HG02763 (cell line): Measurements from ENCODE around the gene CELA2A.
"Not testable (repeated sequence)": the region's sequence is repeated elsewhere in the genome, so short reads cannot be mapped to it uniquely, and the experiment has no call there.

ENCODE experiments used
- ATAC-seq: cut with Tn5 transposase; IDR thresholded peaks from one replicate; pipeline ENCODE4 v1.9.1; 2021; ENCODE audit warnings: mild to moderate bottlenecking, moderate library complexity; ENCODE audit not compliant: unreplicated experiment

The CELA2A gene

DNA sequence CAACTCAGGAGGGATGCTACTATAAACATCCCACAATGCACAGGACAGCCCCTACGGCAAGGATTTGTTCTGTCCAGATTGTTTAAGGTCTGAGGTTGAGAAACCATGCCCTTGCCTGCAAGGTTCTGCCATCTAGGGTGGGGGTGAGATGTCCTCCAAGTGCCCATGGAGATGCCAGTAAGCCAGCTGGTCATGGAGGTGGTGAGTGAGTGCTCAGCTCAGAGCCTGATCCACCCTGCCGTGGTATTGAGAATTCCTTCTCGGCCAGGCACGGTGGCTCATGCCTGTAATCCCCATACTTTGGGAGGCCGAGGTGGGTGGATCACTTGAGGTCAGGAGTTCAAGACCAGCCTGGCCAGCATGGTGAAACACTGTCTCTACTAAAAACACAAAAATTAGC is 31.6 kb upstream of the CELA2A start:
- ATAC-seq, result no peak

DNA sequence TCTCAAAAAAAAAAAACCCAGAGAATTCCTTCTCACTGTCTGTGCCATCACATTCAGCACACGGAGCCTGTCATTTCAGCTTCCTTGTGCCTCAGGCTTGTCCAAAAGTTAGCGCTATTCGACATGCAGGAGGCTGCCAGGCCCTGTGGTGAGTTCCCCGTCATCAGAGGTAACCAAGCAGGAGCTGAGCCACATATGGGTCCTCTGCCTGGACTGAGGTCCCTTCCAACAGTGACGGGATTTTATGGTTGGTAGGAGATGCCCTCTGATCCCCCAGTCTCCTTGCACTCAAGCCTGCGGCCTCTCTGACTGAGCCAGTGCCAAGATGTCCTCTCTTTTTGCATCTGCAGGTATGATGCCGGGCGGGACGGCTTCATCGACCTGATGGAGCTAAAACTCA is 31.0 kb upstream of the CELA2A start:
- no peak for ATAC-seq

DNA sequence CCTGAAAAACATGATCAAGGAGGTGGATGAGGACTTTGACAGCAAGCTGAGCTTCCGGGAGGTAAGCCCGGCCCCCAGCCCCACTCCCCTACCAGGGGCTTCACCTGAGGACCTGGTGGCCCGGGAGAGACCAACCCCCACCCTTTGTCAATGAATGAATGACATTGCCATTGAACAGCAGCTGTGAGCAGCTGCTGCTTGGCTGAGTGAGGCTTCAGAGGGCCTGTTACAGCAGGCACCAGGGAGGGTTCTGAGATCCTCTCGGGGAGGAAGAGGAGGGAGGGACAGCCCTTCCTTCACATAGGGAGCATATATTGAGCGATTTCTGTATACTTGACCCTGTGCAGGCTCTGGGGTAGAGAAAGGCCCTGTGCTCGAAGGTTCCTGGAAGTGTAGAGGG is 30.6 kb upstream of the CELA2A start:
- no peak for ATAC-seq

DNA sequence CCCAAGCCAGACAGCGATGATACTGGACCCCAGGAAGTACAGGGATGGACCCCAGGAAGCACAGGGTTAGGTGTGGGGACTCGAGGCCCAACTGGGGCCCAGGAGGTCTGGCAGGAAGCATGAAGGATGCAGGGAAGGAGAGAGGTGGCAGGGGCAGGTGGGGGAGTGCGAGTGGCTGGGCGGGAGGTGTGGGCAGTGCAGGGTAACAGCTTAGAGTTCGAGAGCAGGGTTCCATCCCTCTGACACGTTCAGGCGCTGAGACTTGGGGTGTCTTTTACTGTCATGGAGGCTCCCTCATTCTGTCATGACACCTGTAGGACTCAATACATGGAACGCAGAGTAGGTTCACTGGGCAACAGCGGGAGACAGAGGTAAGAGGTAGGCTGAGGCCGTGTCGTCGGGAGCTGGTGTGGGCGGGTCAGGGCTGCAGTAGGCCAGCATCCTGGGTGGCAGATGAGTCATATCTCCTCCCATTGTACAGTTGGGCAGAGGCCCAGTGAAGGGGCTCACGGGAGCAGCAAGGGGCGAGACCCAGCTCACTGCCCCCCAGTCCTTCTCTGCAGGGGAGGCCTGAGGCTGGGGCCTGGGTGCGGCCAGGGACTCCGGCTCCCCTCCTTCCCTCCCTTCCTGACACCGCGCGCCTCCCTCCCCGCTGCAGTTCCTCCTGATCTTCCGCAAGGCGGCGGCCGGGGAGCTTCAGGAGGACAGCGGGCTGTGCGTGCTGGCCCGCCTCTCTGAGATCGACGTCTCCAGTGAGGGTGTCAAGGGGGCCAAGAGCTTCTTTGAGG is 29.8 kb upstream of the CELA2A start:
- ATAC-seq, result no peak

DNA sequence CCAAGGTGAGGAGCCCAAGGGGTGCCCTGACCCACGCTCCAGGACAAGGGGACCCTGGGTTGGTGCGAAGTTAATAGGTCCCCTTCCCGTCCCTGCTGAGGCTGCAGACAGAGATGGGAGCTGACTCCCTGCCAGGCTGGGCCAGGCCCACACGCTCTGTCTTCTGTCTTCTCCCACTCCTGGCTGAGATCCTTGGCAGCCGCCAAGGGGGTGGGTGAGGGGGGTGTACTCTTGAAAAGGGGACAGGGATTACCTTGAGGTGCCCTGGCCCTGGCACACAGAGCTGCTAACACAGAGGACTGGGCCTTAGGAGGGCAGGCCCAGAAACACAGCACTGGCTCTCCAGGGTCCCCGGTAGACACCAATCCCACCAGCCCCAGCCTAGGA is 29.3 kb upstream of the CELA2A start:
- ATAC-seq, result no peak

DNA sequence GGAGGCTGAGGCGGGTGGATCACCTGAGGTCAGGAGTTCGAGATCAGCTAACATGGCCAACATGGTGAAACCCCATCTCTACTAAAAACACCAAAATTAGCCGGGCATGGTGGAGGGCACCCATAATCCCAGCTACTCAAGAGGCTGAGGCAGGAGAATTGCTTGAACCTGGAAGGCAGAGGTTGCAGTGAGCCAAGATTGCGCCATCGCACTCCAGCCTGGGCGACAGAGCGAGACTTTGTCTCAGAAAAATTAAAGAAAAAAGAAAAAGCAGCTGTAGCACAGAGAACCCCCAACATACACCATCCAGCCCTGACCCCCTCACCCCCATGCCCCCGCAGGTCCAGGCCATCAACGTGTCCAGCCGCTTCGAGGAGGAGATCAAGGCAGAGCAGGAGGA is 28.3 kb upstream of the CELA2A start:
- ATAC-seq, result not testable (repeated sequence)

DNA sequence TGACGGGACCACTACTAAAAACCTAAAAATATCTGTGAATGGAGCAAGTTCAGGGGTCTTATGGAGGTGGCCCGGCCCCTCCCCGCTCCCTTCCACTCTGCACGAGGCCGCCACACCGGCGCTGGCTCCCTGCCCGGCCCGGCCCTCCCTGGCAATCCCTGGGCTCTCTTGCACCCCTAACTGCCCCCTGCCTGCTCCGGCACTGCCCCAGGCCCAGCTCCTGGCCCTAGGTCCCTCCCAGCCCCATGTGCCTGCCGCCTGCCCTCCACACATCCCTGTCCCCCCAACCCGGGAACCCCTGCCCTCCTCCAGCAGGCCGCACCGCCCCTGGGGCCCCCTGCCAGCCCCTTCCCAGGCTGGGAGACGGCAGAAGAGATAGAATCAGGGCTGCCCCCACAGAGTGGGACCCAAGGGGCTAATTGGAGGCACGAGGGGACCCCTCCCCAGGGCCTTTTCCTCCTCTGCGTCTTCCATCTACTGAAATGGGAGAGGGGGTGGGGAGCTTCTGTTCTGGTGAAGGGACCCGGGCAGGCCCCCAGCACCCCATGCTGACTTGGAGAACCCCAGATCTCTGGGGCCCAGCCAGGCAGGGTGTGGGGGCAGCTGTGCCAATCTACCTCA is 27.6 kb upstream of the CELA2A start:
- ATAC-seq, result no peak

- ATAC-seq, result no peak
Observed at GRCh38 chr1:15429701-15430149, 26.8 kb upstream of the CELA2A start.

- no peak for ATAC-seq
Observed at GRCh38 chr1:15430787-15431570, 25.6 kb upstream of the CELA2A start.

- ATAC-seq, result no peak
Observed at GRCh38 chr1:15431571-15431948, 25.0 kb upstream of the CELA2A start.

GRCh38 chr1:15432324-15432723 is 24.2 kb upstream of the CELA2A start:
- ATAC-seq, result no peak

DNA sequence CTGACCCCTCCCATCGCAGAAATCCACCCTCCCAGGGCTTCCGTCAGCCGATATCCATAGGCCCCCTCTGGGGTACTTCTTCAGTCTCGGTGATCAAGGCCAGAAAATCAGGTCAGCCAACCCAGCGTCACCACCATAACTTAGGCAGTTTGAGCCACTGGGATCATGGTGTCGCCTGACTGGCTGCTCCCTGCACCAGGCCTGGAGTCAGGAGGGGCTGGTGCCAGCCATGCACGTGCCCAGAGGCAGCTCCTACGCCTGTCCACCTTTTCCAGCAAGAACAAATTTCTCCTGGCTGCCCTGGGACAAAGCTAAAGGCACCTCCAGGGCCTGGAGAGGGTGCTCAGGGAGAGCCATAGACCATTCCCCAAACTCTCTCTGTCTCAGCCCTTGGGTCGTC is 23.1 kb upstream of the CELA2A start:
- no peak for ATAC-seq

DNA sequence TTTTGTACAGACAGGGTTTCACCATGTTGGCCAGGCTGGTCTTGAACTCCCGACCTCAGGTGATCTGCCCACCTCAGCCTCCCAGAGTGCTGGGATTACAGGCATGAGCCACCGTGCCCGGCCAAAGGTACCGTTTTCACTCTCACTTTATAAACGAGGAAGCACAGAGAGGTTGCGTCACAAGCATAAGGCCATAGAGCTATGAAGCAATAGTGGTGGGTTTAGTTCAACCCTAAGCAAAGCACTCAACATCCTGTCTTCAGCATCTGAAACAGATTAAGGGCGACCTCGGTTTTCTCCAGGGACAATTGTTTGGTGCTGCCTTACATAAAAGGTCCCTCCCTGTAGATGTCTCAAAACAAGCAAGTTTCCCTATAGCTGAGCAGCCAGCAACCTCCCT is 21.8 kb upstream of the CELA2A start:
- not testable (repeated sequence) for ATAC-seq

GRCh38 chr1:15435239-15436077 is 21.1 kb upstream of the CELA2A start:
- ATAC-seq, result no peak

DNA sequence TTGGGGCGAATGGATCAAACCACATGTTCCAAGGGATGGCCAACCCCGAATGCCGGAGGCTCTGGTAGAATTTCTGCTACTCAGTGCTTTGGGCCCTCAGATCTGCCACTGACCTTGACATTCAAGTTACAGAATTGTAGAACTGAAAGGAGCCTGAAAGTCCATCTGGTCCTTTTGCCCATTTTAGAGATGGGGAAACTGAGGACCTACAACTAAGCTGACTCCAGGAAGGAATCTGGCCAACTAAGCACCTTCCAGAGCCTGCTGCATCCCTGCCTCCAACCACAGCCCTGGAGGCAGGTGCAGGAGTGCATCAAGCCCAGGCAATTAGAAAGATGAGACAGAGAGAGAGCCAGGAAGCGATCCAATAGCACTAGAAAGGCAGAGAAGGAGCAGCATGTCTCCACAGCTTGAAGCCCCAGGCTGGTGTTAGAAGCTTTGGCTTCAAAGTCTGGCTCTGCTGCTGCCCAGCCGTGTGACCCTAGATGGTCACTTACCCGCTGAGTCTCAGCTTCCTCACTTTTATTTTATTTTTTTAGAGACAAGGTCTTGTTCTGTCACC is 19.6 kb upstream of the CELA2A start:
- no peak for ATAC-seq

- no peak for ATAC-seq
Observed at GRCh38 chr1:15439325-15439724, 17.2 kb upstream of the CELA2A start.

GRCh38 chr1:15440357-15440756 is 16.2 kb upstream of the CELA2A start:
- no peak for ATAC-seq

GRCh38 chr1:15441247-15441646 is 15.3 kb upstream of the CELA2A start:
- ATAC-seq, result no peak

DNA sequence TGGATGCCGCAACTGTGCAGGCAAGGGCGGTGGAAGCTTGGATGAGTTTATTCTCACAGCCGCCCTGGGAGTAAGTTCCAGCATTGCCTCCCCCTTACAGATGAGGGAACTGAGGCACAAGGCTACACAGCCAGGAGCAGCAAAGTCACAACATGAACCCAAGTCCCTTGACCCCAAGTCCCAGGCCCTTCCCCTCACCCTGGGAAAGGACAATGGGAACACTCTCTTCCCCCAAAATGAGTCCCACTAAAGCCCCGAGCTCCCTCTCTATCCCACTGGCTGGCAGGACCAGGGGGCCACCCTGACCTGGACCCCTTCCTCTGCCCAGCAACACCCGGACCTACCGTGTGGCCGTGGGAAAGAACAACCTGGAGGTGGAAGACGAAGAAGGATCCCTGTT is 14.4 kb upstream of the CELA2A start:
- ATAC-seq, result no peak

GRCh38 chr1:15442759-15443158 is 13.8 kb upstream of the CELA2A start:
- ATAC-seq, result no peak

GRCh38 chr1:15443281-15443680 is 13.3 kb upstream of the CELA2A start:
- ATAC-seq, result no peak
